GM18873 (cell line): ENCODE data around the gene DOK6.
A peak's percentile ranks its signal among the peaks of the same experiment; 100 is the strongest.

Experiments used
- ATAC-seq: cut with Tn5 transposase; IDR thresholded peaks from one replicate; pipeline ENCODE4 v1.9.1; 2021; ENCODE audit warnings: mild to moderate bottlenecking, moderate library complexity, moderate number of reproducible peaks; ENCODE audit not compliant: unreplicated experiment, low FRiP score

DOK6 gene

GRCh38 chr18:69885841-69886531 lies 485.3 kb downstream of the DOK6 start:
- peak; percentile 89 for ATAC-seq

- no peak for ATAC-seq
Observed at GRCh38 chr18:69887256-69887655, 486.6 kb downstream of the DOK6 start.

GRCh38 chr18:69889009-69889408 lies 488.3 kb downstream of the DOK6 start:
- no peak for ATAC-seq

- ATAC-seq, result no peak
Observed at GRCh38 chr18:69890558-69890957, 489.9 kb downstream of the DOK6 start.

GRCh38 chr18:69894467-69894866 lies 493.8 kb downstream of the DOK6 start:
- no peak for ATAC-seq

- no peak for ATAC-seq
Observed at GRCh38 chr18:69895066-69896047, 494.7 kb downstream of the DOK6 start.

GRCh38 chr18:69897397-69898108 lies 496.9 kb downstream of the DOK6 start:
- ATAC-seq, result peak; percentile 35

- peak; percentile 73 for ATAC-seq
Observed at GRCh38 chr18:69898241-69898861, 497.7 kb downstream of the DOK6 start.
